ENCODE data around the gene OMA1.
"Not testable (repeated sequence)": the region's sequence is repeated elsewhere in the genome, so short reads cannot be mapped to it uniquely, and the experiment has no call there.

OMA1 gene

DNA sequence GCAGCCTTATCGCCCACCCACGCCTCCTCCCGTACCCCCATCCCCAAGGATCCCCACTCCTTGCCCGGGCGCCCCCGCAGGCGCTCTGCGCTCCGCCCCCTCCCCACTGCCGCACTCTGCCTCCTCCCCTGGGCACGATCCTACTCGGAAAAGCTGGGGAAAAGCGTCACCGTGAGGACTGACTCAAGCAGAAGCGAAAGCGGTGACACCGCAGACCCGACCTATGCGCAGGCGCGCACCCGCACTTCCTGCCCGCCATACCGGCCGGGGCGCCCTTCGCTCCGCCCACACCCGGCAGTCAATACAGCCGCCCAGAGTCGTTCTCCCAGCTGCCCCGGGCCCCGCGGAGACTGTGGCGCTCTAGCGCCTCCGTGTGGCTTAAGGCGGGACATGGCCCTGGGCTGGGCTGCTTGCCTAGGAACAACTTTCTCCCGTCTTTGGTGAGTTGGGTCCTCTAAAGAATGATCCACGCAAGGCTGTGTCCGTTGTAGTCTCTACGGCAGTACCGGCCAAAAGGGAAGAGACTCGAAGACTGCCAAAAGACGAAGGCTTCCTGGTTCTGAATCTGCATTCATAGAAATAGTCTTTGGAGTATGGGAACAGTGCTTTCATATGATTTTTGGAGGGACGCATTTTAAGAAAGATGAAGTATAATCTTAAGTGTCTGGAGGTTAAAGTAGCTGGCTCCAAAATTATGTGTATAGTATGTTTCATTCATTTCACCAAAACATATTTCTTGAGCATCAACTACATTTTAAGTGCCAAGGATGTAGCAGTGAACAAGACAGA lies at the start of gene OMA1:
TSS of gene OMA1 (minus strand) at position 207 of the 789 bp plus-strand sequence. CDS start 7,432 bp downstream, outside the sequence.
- peak; percentile 98 for DNase-seq

- DNase-seq: no peak
Measured at GRCh38 chr1:58594546-58594945, 48.0 kb upstream of the OMA1 start.

DNA sequence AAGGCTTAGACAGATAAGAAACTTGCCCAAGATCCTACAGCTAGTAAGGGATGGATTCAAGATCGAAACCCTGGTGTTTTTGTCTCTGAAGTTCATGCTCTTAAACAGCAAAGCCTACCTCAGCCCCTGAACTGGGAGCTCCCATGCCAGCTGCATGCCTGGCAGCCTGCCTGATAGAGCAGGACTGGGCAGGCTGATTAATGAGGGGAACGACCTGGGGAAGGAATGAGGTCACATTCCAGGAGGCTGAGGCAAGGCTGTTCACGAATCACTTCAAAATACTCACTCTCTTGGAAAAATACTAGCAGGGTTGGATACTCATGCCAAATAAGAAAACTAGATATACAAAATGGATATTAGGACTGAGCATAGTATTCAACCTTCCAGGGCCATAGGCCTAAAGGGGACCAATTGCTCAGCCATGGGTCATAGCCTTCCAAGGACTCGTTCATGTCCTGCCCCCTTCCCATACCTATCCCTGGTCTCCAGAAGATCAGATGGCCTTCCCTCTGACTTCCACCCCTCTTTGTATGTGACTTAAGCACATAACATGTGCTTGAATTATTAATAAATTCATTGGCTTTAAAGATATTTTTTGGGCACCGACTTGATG lies 46.1 kb upstream of the OMA1 start:
- DNase-seq: no peak

DNA sequence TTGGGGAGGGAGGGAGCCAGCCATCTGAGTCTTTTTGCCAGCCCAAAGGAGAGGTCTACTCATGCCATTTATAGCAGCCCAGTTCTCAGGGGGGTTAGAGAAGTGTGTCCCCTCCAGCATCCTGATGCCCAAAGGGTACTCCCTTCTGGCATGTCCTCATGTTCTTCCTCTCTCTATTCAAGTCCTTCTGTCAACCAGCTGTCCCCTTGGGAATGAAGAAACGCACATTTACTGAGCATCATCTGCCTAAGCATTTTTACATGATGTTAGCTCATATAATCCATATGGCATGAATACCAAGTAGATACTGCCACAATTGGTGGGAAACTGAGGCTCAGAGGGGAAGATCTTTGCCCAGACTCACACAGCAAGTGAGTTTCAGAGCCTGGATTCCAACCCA lies 45.3 kb upstream of the OMA1 start:
- DNase-seq: no peak

GRCh38 chr1:58590019-58590418 lies 43.5 kb upstream of the OMA1 start:
- no peak for DNase-seq

GRCh38 chr1:58588396-58588795 lies 41.9 kb upstream of the OMA1 start:
- no peak for DNase-seq

- DNase-seq: no peak
Measured at GRCh38 chr1:58587667-58588066, 41.1 kb upstream of the OMA1 start.

DNA sequence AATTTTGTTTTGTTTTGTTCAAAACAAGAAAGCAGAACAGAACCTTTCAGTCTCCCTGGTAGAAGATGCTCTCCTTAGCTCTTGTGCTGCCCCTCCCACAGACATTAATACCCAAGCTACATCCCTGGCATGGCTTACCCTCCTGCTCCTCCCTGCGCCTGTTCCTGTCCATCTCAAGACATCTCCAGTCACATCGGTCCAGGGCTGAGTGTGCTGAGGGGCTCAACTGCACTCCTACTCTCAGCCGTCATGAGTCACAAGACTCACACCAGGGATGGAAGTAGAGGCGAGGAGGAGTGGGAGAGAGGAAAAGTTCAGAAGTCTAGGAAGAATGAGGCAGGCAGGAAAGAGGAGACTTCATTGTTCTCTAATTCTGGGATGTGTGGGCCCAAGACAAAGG lies 39.7 kb upstream of the OMA1 start:
- no peak for DNase-seq

GRCh38 chr1:58585581-58586151 lies 39.1 kb upstream of the OMA1 start:
- DNase-seq: no peak

DNA sequence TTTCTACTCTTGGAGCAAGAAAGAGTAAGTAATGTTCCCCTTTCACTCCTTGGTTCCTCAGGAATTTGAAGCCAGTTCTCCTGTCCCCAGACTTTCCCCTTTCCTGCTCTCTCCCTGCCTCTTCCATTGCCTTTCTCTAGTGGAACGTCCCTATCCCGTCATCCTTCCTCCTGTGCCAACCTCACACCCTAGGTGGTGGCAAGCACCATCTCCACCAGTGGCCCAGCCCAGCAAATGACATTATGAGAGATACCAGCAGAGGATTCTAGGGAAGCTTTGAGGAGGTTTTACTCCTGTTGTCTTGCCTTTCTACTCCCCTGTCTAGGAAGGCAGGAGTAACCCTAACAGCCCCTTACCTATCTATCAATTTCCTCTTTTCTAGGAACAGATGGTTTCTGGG lies 38.6 kb upstream of the OMA1 start:
- DNase-seq: no peak

DNA sequence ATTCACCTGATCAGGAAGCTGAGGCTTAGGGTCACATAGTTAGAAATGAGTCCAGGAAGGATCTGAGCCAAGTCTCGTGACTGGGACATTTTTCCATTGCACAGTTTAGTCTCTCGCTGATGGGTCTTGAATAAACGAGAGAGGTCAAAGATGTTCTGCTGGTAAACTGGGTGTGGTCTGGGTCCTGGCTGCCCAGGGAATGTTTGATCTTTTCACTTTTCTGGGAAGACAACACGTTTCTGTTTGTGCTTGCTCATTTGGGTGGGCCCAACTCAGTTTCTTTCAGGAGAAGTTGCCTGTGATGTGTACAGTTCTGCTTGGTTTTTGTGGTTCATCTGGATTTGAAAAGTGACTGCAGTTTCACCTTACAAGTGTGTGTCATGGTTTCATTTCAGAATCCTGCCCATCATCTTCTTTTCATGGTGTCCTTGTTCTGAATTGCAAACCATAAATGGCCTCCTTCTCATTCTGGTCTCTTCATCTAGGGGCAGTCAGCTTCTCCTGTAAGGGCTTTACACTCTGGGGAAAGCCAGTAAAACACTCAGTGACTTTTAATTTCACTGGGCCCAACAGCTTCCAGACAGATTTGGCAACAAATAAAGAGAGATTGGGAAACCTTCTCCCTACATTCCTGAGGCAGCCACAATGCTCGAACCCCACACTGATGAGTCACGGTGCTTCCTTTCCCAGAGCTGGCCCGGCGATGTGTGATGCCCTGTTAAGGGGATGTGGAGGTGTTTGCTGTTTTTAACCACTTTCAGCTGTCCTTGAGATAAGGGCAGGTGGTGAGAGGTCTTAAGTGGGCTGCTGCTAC lies 37.8 kb upstream of the OMA1 start:
- no peak for DNase-seq

DNA sequence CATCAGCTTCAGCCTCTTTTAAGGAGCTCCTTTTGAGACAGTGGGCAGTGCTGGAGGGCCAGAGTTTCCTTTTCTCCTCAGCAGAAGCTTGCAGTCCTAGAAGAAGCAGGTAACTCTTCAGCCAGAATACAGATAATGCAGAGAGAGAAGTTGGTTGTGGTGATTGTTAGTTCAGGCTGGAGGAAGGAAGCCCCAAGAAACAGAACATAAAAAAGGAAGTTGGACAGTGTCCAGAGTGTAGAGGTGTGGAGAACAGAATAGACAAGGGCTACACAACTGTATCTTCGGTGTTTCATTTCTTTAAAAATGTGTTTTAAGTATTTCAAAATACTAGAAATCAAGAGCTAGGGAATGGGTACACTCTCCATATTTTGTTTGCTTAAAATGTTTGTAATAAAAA lies 37.0 kb upstream of the OMA1 start:
- no peak for DNase-seq

GRCh38 chr1:58582143-58582542 lies 35.6 kb upstream of the OMA1 start:
- DNase-seq: not testable (repeated sequence)

- no peak for DNase-seq
Measured at GRCh38 chr1:58581641-58582040, 35.1 kb upstream of the OMA1 start.

DNA sequence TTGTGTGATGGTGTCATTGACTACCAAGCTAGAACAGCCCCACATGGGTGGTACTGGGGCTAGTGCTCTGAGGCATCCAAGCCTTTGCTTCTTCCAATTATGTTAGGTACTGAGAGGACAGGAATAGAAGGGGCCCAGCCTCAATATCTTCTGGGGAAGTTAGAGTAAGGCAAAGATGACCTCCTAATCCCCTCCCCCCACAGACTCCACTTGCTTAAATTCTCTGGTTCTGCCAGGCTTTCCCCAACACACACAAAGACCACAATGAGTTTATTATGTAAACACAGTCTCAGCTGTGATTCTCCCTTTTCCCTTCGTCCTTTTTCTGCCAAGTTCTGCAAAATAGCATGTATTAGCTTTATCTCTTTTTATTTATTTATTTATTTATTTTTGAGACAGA lies 33.7 kb upstream of the OMA1 start:
- no peak for DNase-seq

GRCh38 chr1:58577654-58578030 lies 31.1 kb upstream of the OMA1 start:
- no peak for DNase-seq

DNA sequence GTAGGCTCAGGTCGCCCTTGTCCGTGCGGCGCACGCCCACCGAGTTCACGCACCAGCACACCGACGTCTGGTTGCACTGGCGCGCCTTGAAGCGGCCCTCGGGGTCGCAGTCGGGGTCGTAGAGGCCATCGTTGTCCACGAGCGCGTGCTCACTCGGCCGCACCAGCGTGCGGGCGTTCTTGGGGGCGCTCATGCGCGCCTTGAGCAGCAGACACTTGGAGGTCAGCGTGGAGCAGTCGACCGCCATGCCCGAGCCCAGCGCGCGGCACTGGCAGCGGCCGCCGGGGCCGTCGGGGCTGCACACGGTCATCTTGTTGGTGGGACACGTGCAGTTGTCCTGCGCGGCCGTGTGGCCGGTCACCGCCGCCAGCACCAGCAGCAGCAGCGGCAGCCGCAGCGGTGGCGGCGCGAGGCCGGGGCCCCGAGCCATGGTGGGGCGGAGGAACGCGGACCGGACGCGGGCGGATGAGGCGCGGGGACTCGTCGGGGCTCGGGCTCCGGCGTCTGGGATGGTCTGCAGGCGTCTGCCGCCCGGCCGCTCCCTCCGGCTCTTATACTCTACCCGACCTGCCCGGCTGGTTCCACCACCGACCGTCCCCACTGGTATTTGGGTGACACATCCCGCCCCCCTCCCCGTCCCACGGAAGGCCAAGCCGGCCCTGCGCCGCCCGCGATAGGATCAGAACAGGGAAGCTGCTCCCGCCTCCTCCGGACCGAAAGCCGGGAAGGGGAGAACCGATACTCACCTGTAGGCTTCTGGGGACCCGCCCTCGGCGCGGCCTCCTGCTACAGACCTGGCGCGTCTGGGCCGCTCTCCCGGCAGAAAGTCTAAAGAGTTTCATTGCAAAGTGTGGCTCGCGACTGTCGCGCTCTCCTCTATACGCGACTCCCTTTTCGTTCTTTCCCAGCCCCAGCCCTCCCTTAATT lies 30.5 kb upstream of the OMA1 start, which contains the start of gene TACSTD2:
TSS of gene TACSTD2 (minus strand) at position 526 of the 927 bp plus-strand sequence. CDS start at position 430, 96 bp downstream.
- no peak for DNase-seq

- DNase-seq: peak; percentile 10
Measured at GRCh38 chr1:58576325-58576726, 29.8 kb upstream of the OMA1 start.

- no peak for DNase-seq
Measured at GRCh38 chr1:58575551-58576324, 29.2 kb upstream of the OMA1 start.

DNA sequence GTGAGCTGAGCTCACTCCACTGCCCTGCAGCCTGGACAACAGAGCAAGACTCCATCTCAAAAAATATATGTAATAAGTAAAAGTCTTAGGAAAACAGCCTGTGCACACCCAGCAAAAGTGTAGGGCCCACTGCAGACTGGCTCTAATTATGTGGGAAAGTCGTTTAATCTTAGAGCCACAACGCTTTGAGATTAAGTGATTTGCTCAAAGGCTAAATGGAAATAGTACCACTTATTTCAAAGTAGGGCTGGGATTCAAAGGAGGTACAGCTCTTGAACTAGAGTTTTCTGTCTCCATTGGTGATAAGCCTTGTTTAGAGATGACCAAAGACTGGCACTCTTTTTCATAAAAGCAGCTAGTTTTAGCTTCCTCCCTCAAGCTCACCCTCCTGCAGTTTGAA lies 28.3 kb upstream of the OMA1 start:
- DNase-seq: no peak
